ENCODE measurements around the gene DERL2.

The DERL2 gene

GRCh38 chr17:5485270-5486205, at the start of gene DERL2:
Gene DERL2, minus strand, starts transcription at chr17:5486178. Its CDS starts 17 bp downstream, at chr17:5486161.
- in situ Hi-C loops (cut with HindIII; ENCODE audit: low pct_unique_long_range_greater_than_20kb, low sequenced_read_pairs) = no loop called here
- no peak for TF ChIP-seq JUND (IDR thresholded peaks at IDR 0.05; ENCODE audit: low read depth)
- peak in 1 of 2 experiments; percentile 5 for DNase-seq (ENCODE audit: low read depth in 1 of 2, low spot score in 1 of 2)

- in situ Hi-C loops (cut with HindIII; ENCODE audit: low pct_unique_long_range_greater_than_20kb, low sequenced_read_pairs) = no loop called here
- no peak for DNase-seq (ENCODE audit: low read depth in 1 of 2, low spot score in 1 of 2)
- TF ChIP-seq JUND (IDR thresholded peaks at IDR 0.05; ENCODE audit: low read depth) = no peak
Observed at GRCh38 chr17:5535436-5535835, 49.5 kb upstream of the DERL2 start.

- TF ChIP-seq JUND (IDR thresholded peaks at IDR 0.05; ENCODE audit: low read depth) = no peak
- in situ Hi-C loops (cut with HindIII; ENCODE audit: low pct_unique_long_range_greater_than_20kb, low sequenced_read_pairs) = no loop called here
- DNase-seq (ENCODE audit: low read depth in 1 of 2, low spot score in 1 of 2) = no peak
Observed at GRCh38 chr17:5533486-5534315, 47.7 kb upstream of the DERL2 start.

GRCh38 chr17:5532581-5532980, 46.6 kb upstream of the DERL2 start:
- no peak for DNase-seq (ENCODE audit: low read depth in 1 of 2, low spot score in 1 of 2)
- no peak for TF ChIP-seq JUND (IDR thresholded peaks at IDR 0.05; ENCODE audit: low read depth)
- in situ Hi-C loops (cut with HindIII; ENCODE audit: low pct_unique_long_range_greater_than_20kb, low sequenced_read_pairs) = no loop called here

GRCh38 chr17:5531085-5531418, 45.1 kb upstream of the DERL2 start:
- TF ChIP-seq JUND (IDR thresholded peaks at IDR 0.05; ENCODE audit: low read depth) = no peak
- in situ Hi-C loops (cut with HindIII; ENCODE audit: low pct_unique_long_range_greater_than_20kb, low sequenced_read_pairs) = no loop called here
- no peak for DNase-seq (ENCODE audit: low read depth in 1 of 2, low spot score in 1 of 2)

- no peak for TF ChIP-seq JUND (IDR thresholded peaks at IDR 0.05; ENCODE audit: low read depth)
- in situ Hi-C loops (cut with HindIII; ENCODE audit: low pct_unique_long_range_greater_than_20kb, low sequenced_read_pairs) = no loop called here
- DNase-seq (ENCODE audit: low read depth in 1 of 2, low spot score in 1 of 2) = no peak
Observed at GRCh38 chr17:5530265-5531084, 44.5 kb upstream of the DERL2 start.

GRCh38 chr17:5527601-5528250, 41.7 kb upstream of the DERL2 start:
- no peak for DNase-seq (ENCODE audit: low read depth in 1 of 2, low spot score in 1 of 2)
- no peak for TF ChIP-seq JUND (IDR thresholded peaks at IDR 0.05; ENCODE audit: low read depth)
- in situ Hi-C loops (cut with HindIII; ENCODE audit: low pct_unique_long_range_greater_than_20kb, low sequenced_read_pairs) = no loop called here

- no peak for TF ChIP-seq JUND (IDR thresholded peaks at IDR 0.05; ENCODE audit: low read depth)
- no peak for DNase-seq (ENCODE audit: low read depth in 1 of 2, low spot score in 1 of 2)
- in situ Hi-C loops (cut with HindIII; ENCODE audit: low pct_unique_long_range_greater_than_20kb, low sequenced_read_pairs) = no loop called here
Observed at GRCh38 chr17:5526821-5527598, 41.0 kb upstream of the DERL2 start.

- no peak for TF ChIP-seq JUND (IDR thresholded peaks at IDR 0.05; ENCODE audit: low read depth)
- no peak for DNase-seq (ENCODE audit: low read depth in 1 of 2, low spot score in 1 of 2)
- in situ Hi-C loops (cut with HindIII; ENCODE audit: low pct_unique_long_range_greater_than_20kb, low sequenced_read_pairs) = no loop called here
Observed at GRCh38 chr17:5523249-5523648, 37.3 kb upstream of the DERL2 start.

GRCh38 chr17:5522476-5522875, 36.5 kb upstream of the DERL2 start:
- in situ Hi-C loops (cut with HindIII; ENCODE audit: low pct_unique_long_range_greater_than_20kb, low sequenced_read_pairs) = no loop called here
- no peak for DNase-seq (ENCODE audit: low read depth in 1 of 2, low spot score in 1 of 2)
- no peak for TF ChIP-seq JUND (IDR thresholded peaks at IDR 0.05; ENCODE audit: low read depth)

GRCh38 chr17:5516060-5516792, 30.2 kb upstream of the DERL2 start:
- TF ChIP-seq JUND (IDR thresholded peaks at IDR 0.05; ENCODE audit: low read depth) = no peak
- in situ Hi-C loops (cut with HindIII; ENCODE audit: low pct_unique_long_range_greater_than_20kb, low sequenced_read_pairs) = no loop called here
- no peak for DNase-seq (ENCODE audit: low read depth in 1 of 2, low spot score in 1 of 2)

Data from T47D (cell line).